SIG-M5 treated with dmso at 0.1 percent for 504 hours (cell line): ENCODE results near the gene MAN1A2.
"Not testable (repeated sequence)": the region's sequence is repeated elsewhere in the genome, so short reads cannot be mapped to it uniquely, and the experiment has no call there.

Source experiments
- DNase-seq: peaks from one replicate; lab custom pipeline; 2025; ENCODE audit not compliant: unreplicated experiment; lab: John Stamatoyannopoulos, UW

MAN1A2 gene

DNA sequence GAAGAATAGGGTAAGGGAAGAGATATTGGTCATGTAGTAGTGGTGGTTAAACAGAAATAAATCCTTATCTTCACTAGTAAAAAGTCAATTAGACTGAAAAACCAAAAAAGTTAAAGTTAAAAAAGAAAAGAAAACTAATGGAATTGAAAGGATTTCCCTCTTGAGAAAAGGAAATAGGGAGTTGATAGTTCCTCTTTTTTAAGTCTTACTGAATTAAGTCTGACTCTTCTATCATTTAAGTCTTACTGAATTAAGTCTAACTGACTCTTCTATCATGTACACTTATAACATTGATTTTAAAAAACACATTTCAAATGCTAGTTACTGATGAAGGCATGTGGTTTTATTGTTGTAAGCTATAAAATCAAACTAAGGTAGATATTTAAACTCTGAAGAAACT is 189.1 kb downstream of the MAN1A2 start:
- DNase-seq: peak; percentile 3

- no peak for DNase-seq
Measured at GRCh38 chr1:117556976-117557375, 189.7 kb downstream of the MAN1A2 start.

DNA sequence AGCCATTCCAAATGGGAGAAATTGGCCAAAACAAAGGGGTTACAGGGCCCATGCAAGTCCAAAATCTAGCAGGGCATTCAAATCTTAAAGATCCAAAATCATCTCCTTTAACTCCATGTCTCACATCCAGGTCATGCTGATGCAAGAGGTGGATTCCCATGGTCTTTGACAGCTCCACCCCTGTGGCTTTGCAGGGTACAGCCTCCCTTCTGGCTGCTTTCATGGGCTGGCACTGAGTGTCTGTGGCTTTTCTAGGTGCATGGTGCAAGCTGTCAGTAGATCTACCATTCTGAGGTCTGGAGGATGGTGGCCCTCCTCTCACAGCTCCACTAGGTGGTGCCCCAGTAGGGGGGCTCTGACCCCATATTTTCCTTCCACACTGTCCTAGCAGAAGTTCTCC is 191.2 kb downstream of the MAN1A2 start:
- not testable (repeated sequence) for DNase-seq

DNA sequence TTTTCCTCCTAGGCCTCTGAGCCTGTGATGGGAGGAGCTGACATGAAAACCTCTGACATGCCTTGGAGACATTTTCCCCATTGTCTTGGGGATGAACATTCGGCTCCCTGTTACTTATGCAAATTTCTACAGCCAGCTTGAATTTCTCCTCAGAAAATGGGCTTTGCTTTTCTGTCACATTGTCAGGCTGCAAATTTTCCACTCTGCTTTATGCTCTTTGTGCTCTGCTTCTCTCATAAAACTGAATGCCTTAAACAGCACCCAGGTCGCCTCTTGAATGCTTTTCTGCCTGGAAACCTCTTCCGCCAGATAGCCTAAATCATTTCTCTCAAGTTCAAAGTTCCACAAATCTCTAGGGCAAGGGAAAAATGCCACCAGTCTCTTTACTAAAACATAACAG is 191.9 kb downstream of the MAN1A2 start:
- DNase-seq: no peak

DNA sequence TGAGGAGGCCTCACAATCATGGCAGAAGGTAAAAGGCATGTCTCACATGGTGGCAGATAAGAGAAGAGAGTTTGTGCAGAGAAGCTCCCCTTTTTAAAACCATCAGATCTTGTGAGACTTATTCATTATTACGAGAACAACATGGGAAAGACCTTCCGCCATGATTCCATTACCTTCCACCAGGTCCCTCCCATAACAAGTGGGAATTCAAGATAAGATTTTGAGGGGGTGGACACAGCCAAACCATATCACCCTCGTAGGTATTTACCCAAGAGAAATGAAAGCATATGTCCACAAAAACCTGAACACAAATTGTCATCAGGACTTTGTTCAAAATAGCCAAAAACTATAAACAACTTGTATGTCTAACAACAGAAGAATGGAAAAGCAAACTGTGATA is 192.7 kb downstream of the MAN1A2 start:
- no peak for DNase-seq

DNA sequence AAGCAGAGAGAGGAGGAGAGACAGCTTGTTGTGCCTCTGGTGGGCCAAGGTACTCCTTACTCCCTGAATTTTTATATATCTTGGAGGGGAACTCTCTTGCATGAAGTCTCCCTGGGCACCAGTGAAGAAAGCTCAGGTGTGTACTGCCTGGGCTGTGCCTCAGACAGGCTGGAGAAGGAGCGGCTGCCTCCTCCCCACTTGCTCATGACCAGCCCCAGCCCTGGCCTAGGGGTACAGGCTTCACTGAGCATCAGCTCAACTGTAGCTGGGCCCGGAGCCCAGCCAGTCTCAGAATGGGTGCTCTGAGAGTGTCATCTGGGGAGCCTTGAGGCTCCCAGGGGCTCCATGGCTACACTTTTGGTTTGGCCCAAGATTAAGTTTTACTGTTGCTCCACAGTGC is 193.8 kb downstream of the MAN1A2 start:
- DNase-seq: no peak

- no peak for DNase-seq
Measured at GRCh38 chr1:117561551-117561950, 194.3 kb downstream of the MAN1A2 start.

GRCh38 chr1:117562581-117563491 is 195.6 kb downstream of the MAN1A2 start:
- peak; percentile 5 for DNase-seq

DNA sequence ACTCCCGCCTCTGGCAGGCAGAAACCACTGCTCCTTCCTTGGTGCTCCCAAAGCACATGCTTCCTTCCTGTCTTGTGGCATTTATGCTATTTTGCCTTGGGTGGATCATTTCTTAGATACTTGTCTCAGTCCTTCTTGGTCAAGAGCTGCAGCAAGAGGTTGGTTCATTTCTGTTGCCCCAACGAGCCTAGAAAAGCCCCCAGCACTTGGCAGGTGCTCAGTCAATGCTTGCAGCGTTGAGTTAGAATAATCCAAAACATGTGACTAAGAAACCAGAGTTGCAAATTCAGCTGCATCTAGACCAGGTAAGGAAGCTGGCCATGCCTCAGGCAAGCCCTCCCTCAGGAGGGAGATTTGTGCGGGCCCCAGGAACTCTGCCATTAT is 196.2 kb downstream of the MAN1A2 start:
- no peak for DNase-seq

GRCh38 chr1:117564227-117565075 is 197.2 kb downstream of the MAN1A2 start:
- DNase-seq: peak; percentile 20

GRCh38 chr1:117565076-117565556 is 197.9 kb downstream of the MAN1A2 start:
- DNase-seq: no peak

DNA sequence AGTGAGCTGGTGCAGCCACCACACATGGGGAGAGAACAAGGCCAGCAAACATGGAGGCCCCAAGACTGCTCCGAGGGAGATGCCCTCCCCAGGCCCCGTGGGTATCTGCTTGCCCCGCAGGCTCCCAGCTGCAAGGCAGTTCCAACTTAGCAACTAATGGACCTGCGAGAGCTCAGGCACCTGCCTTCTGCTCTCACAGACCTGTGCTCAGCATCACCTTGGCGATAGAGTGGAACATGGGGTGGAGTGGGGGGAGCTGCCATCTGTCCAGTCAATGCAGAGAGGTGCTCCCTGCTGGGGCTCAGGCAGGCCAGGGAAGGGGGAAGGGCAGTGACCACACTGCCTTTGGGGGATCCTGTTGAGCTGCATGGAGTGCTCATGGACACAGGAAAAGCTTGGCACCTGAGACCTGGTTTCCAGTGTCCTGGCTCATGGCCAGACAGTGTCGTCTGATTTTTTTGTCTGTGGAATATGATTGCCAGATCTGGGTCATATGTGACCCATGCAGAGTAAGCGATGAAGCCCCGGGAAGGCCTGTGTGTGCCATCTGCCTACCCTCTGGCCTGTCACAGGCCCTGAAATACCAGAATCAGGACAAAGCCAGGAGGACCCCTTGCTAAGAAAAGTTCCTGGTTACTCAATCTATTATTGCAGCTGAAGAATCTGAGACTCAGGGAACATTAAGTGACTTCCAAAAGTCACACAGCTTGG is 198.7 kb downstream of the MAN1A2 start:
- no peak for DNase-seq

GRCh38 chr1:117566556-117566955 is 199.3 kb downstream of the MAN1A2 start:
- DNase-seq: no peak

DNA sequence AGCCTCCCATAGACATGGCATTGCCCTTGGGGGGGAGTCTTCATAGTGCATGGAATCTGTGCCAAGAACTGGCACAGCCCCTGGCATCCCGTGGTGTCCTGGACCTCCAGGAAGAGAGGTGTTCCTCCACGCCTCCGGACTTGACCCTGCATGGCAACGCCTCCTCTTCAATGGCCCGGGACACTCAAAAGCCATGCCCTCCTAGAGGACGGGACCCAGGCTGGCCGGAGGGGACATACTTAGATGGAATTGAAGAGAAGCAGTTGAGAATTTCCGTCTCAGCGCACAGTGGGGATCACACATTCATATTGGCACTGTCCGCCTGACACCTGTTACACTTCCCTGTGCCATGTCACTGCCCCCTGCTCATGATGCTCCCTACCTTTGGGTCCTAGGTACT is 200.2 kb downstream of the MAN1A2 start:
- no peak for DNase-seq

GRCh38 chr1:117567976-117568375 is 200.7 kb downstream of the MAN1A2 start:
- DNase-seq: no peak

- no peak for DNase-seq
Measured at GRCh38 chr1:117568999-117569398, 201.8 kb downstream of the MAN1A2 start.

GRCh38 chr1:117569856-117570255 is 202.6 kb downstream of the MAN1A2 start:
- no peak for DNase-seq

DNA sequence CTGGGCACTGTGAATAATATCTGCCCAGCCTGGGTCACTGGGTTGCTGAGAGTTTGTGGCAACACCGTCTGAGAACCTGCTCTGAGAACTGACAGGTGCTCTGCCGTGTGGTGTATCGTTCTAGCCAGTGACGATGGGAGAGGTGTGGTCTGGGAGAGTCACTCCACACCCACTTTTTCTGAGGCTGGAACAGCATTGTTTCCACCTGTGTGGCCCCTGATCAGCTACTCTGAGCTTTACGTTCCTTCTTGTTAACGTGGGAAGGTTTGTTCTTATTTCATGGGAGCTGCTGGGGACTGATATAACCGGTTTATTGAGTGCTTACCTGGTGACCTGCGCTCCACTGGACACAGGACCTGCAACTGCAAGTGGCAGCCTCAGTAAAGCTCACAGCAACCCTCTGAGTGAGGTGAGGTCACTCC is 203.8 kb downstream of the MAN1A2 start:
- DNase-seq: peak; percentile 77

- no peak for DNase-seq
Measured at GRCh38 chr1:117571496-117571895, 204.2 kb downstream of the MAN1A2 start.

DNA sequence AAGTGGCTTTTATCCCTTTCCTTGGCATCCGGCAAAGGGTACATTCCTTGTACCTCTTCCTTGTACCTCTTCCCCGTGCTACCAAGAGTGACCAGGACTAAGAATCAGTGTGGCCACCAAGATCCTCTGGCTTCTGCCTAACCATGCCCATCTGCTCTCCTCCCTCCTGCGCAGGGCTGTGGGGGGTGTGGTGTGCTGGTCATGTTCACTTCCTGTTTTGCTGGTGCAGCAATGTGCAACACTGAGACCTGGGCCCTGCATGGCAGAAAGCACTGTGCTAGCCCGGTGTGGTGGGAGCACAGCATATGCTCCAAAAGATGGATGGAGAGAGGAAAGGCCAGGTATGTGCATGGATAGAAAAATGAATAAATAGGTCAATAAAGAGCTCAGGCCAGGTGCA is 205.3 kb downstream of the MAN1A2 start:
- DNase-seq: peak; percentile 28

- DNase-seq: no peak
Measured at GRCh38 chr1:117573386-117574023, 206.3 kb downstream of the MAN1A2 start.
